Cardiac fibroblast (primary cell): ENCODE data around the gene KRT5.
"Not testable (repeated sequence)": the region's sequence is repeated elsewhere in the genome, so short reads cannot be mapped to it uniquely, and the experiment has no call there.

Experiments used
- DNase-seq, 2 donors: peaks; one replicate each; pipeline versions ENCODE4 v3.0.0 to v3.0.0-alpha.2; 2010; ENCODE audit warnings: low read depth in 2 of 2
- H3K4me3 ChIP-seq, 2 donors: replicated peaks in 1 of 2; 1 replicate in 1 of 2; 2 replicates in 1 of 2; pipeline ENCODE4 v1.5.1; 2011; ENCODE audit warnings: low read depth in 2 of 2, low read length in 2 of 2, mild to moderate bottlenecking in 2 of 2, moderate library complexity in 1 of 2
- CTCF ChIP-seq: IDR thresholded peaks from one replicate; pipeline ENCODE4 v1.5.1; 2011; ENCODE audit warnings: low read depth, mild to moderate bottlenecking, low read length, inconsistent platforms

KRT5 gene

GRCh38 chr12:52506858-52507715, 13.1 kb downstream of the KRT5 start:
- peak; percentile 85 to 91 for DNase-seq

GRCh38 chr12:52502877-52503276, 17.3 kb downstream of the KRT5 start:
- DNase-seq, result no peak

More at GRCh38 chr12:52506858-52507715, 13.1 kb downstream of the KRT5 start:
- H3K4me3 ChIP-seq, result no peak overlapping the region
- TF ChIP-seq CTCF, result peak; percentile 72

GRCh38 chr12:52501490-52501889, 18.7 kb downstream of the KRT5 start:
- TF ChIP-seq CTCF, result no peak
- no peak overlapping the region for H3K4me3 ChIP-seq
- peak in 1 of 2 donors; percentile 28 for DNase-seq

More at GRCh38 chr12:52502877-52503276, 17.3 kb downstream of the KRT5 start:
- TF ChIP-seq CTCF, result no peak
- no peak overlapping the region for H3K4me3 ChIP-seq

GRCh38 chr12:52500574-52500973, 19.6 kb downstream of the KRT5 start:
- not testable (repeated sequence) for DNase-seq, H3K4me3 ChIP-seq

- TF ChIP-seq CTCF, result no peak
- no peak overlapping the region for H3K4me3 ChIP-seq
- DNase-seq, result peak in 1 of 2 donors; percentile 78
These were observed 20.2 kb downstream of the KRT5 start for GRCh38 chr12:52499806-52500560.

GRCh38 chr12:52498946-52499345, 21.2 kb downstream of the KRT5 start:
- no peak overlapping the region for H3K4me3 ChIP-seq
- TF ChIP-seq CTCF, result no peak
- no peak for DNase-seq

GRCh38 chr12:52497975-52498374, 22.2 kb downstream of the KRT5 start:
- DNase-seq, result no peak
- no peak overlapping the region for H3K4me3 ChIP-seq
- no peak for TF ChIP-seq CTCF
